Measurements from ENCODE around the gene BANP. TPM values are rescaled to one million over a fixed set of nuclear protein-coding genes. Genes with fewer than 3 reads are reported as not detected.

Gene BANP
- total and polyA plus RNA-seq, 2 donors (not counting 3 experiments of a cell fraction or from before 2014, with no cell fraction given) = 22.4 to 33.8 TPM

DNA sequence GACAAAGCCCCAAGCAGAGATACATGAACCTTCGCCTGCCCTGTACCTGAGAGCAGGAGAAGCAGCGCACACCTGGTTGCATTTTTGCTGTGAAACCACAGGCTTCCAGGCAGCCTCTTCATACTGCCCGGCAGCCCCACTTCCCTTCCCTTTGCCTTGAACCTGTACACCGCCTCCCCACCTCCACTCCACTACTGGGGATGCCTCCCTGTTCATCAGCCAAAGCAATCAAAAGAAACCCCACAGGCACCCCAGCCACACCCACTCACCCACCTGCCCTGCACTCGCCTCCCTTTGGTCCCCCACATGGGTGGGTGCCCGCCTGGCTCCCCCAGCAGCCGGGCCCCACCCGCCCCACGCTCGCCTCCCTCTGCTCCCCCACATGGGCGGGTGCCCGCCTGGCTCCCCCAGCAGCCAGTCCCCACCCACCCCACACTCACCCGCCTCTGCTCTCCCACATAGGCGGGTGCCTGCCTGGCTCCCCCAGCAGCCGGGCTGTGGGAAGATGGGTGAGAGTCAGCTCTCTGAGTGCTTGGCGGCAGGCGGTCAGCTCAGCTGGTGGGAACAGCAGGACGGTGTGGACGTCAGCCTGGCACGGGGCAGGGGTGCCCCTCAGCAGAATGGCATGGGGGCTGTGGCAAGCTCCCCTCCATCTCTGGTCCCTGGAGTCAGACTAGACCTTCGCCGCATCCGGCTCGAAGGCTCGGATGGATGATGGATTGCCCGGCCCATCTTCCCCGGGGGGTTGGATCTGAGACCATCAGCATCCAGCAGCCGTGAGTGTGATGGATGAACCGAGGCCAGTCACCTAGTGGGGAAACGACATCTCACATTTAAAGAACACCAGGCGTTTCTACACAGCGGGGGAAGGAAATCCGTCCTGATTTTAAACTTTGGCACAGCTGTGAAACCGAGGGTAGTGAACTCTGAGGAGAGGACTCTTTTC is 135.6 kb downstream of the BANP start:
- no peaks in the 10 kb centered on the region for H3K36me3 ChIP-seq (ENCODE audit: control insufficient read depth in 2 of 2, extremely low read depth in 1 of 2, insufficient read depth in 2 of 2, low read length in 2 of 2)
- H4K20me1 ChIP-seq (replicated peaks; ENCODE audit: control insufficient read depth, extremely low read depth, insufficient read depth, low read length) = no peaks in the 10 kb centered on the region
- BruUV-seq (replicated peaks) = no TSS peak
- H3K9me1 ChIP-seq (replicated peaks; ENCODE audit: control insufficient read depth, extremely low read depth, insufficient read depth, low read length) = no peaks in the 10 kb centered on the region
- no peaks in the 10 kb centered on the region for H3K79me2 ChIP-seq (ENCODE audit: control insufficient read depth, insufficient read depth, low read length)
- H3K4me1 ChIP-seq (ENCODE audit: control insufficient read depth, extremely low read depth, insufficient read depth, low read length) = no peaks in the 10 kb centered on the region
- H3K27me3 ChIP-seq (ENCODE audit: control insufficient read depth in 2 of 2, insufficient read depth in 2 of 2, low read length in 2 of 2) = peaks cover 0 to 2% of the 10 kb centered on the region in 2 experiments
- no peaks in the 10 kb centered on the region for H3K9me3 ChIP-seq (replicated peaks; ENCODE audit: control insufficient read depth, insufficient read depth, low read length)
- H3K4me3 ChIP-seq (replicated peaks in 1 of 3; ENCODE audit: insufficient read depth in 1 of 3, low read depth in 1 of 3, low read length in 3 of 3) = no peak overlapping the region
- H3K27ac ChIP-seq (ENCODE audit: insufficient read depth, low read depth, low read length) = no peak overlapping the region
- no peak overlapping the region for H2AFZ ChIP-seq (ENCODE audit: low read depth, low read length)
- POLR2A ChIA-PET = no interaction called here
- dilution Hi-C loops (cut with MboI; ENCODE audit: extremely low pct_ligation_motif_present, low sequenced_read_pairs) (no loop called here), intact Hi-C loops (cut with micrococcal nuclease) (no loop called here)
- H3K9ac ChIP-seq (replicated peaks; ENCODE audit: extremely low read depth, insufficient read depth, low read length) = no peak overlapping the region
- DNase-seq (ENCODE audit: low read depth, low spot score) (no peak), FAIRE-seq (no peak)
- CTCF ChIA-PET = no interaction called here
- no peak overlapping the region for H3K4me2 ChIP-seq (ENCODE audit: insufficient read depth, low read length)
- TF ChIP-seq MYC (IDR thresholded peaks at IDR 0.05; ENCODE audit: low read depth, low read length) (no peak), FOS (IDR thresholded peaks at IDR 0.05; ENCODE audit: borderline replicate concordance, insufficient read depth, low read length) (no peak), GATA2 (IDR thresholded peaks at IDR 0.05; ENCODE audit: insufficient read depth, insufficient read length, low read depth, low read length) (no peak), POLR2AphosphoS5 (IDR thresholded peaks at IDR 0.05; ENCODE audit: insufficient read depth, low read depth, low read length) (no peak)
- TF ChIP-seq, protein P1, sequence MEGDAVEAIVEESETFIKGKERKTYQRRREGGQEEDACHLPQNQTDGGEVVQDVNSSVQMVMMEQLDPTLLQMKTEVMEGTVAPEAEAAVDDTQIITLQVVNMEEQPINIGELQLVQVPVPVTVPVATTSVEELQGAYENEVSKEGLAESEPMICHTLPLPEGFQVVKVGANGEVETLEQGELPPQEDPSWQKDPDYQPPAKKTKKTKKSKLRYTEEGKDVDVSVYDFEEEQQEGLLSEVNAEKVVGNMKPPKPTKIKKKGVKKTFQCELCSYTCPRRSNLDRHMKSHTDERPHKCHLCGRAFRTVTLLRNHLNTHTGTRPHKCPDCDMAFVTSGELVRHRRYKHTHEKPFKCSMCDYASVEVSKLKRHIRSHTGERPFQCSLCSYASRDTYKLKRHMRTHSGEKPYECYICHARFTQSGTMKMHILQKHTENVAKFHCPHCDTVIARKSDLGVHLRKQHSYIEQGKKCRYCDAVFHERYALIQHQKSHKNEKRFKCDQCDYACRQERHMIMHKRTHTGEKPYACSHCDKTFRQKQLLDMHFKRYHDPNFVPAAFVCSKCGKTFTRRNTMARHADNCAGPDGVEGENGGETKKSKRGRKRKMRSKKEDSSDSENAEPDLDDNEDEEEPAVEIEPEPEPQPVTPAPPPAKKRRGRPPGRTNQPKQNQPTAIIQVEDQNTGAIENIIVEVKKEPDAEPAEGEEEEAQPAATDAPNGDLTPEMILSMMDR (IDR thresholded peaks at IDR 0.05; ENCODE audit: extremely low read depth in 1 of 2, insufficient read depth in 1 of 2, low read depth in 1 of 2, low read length in 2 of 2) = no peak

Data from endothelial cell of umbilical vein (primary cell).